Erythroblast (primary cell): ENCODE data around the gene PMM2.
"Not testable (repeated sequence)": the region's sequence is repeated elsewhere in the genome, so short reads cannot be mapped to it uniquely, and the experiment has no call there.

Experiments
- DNase-seq, 2 experiments: peaks; one replicate each; lab custom pipeline; 2025; lab: John Stamatoyannopoulos, UW
- GATA1 ChIP-seq: IDR thresholded peaks from 2 replicates; pipeline ENCODE4 v1.6.1; 2011; ENCODE audit warnings: low read depth, mild to moderate bottlenecking, control low read depth, low read length, moderate library complexity
- POLR2A ChIP-seq: IDR thresholded peaks from 2 replicates; pipeline ENCODE4 v1.6.1; 2011; ENCODE audit warnings: mild to moderate bottlenecking, low read length

Gene PMM2

DNA sequence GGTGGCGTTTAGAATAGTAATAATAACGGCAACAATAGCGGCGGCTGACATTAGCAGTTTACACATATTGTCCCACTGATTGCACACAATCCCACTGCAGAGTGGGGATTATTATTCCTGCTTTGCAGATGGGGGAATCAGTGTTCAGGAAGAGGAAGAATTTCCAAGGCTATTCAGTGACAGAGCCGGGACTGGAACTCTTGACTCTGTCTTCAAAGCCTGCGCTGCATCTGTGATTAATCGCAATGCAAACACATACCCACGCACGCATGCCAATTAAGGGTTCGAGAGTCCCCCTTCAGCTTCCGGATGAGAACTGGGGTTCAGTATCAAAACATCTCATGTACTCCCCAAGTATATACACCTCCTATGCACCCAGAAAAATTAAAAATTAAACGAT lies 29.4 kb upstream of the PMM2 start:
- no peak for DNase-seq
- TF ChIP-seq POLR2A (no peak), GATA1 (no peak)

DNA sequence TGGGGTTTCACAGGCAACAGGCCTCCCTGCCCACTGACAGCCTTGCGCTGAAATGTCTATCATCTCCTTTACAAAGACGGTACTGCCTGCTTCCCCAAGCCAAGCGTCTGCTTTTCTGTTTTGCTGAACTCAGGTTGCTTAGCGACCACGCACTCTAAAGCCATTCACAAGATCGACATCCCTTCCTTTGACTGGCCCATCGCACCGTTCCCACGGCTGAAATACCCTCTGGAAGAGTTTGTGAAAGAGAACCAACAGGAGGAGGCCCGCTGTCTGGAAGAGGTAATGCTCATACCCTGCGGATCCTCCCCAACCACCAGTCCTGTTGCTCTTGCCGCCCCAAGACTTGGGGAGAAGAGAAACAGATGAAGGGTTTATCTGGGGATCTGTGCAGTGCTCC lies 28.9 kb upstream of the PMM2 start:
- DNase-seq, result no peak
- no peak for TF ChIP-seq GATA1
- TF ChIP-seq POLR2A, result no peak

DNA sequence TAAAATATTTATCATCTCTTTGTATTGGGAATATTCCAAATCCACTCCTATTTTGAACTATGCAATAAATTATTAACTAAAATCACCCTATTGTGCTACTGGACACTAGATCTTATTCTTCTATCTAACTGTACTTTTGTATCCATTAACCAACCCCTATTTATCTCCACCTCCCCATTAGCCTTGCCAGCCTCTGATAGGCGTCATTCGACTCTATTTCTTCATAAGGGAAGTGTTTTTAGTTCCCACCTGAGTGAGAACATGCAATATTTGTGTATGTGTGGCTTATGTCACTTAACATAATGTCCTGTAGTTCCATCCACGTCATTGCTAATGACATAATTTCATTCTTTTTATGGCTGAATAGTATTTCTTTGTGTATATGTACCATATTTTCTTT lies 24.1 kb upstream of the PMM2 start:
- TF ChIP-seq POLR2A, result no peak
- DNase-seq, result no peak

DNA sequence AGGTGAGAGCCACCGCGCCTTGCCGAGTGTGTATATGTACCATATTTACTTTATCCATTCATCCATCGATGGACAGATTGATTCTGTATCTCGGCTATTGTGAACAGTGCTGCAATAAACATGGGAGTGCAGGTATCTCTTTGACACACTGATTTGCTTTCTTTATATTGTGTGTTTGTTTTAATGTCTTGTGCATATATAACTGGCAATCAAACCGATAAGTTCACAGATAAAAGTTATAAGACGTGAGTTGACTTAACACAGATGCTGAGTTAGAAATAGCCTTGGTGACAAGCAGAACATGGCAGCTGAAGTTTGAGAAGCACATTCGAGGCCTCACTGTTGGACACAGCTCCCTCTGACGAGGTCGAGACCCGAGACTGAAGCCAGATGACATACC lies 23.4 kb upstream of the PMM2 start:
- no peak for DNase-seq
- TF ChIP-seq POLR2A (no peak), GATA1 (no peak)

DNA sequence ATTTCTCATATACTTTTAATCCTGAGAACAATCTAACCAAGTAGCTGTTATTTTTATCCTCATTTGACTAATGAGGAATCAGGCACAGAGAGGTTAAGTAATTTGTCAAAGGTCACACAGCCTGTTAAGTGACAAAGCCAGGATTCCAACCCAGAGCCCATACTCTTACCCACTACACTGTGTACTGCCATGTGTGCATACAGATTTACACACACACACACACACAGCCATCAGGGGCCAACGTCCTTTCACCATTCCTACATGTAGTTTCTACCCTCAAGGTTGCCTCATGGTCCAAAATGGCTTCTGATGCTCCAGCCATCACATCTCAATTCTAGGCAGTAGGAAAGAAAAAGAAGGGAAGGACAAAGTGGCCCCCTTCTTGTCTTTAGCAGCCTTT lies 22.3 kb upstream of the PMM2 start:
- TF ChIP-seq POLR2A (no peak), GATA1 (no peak)
- no peak for DNase-seq

DNA sequence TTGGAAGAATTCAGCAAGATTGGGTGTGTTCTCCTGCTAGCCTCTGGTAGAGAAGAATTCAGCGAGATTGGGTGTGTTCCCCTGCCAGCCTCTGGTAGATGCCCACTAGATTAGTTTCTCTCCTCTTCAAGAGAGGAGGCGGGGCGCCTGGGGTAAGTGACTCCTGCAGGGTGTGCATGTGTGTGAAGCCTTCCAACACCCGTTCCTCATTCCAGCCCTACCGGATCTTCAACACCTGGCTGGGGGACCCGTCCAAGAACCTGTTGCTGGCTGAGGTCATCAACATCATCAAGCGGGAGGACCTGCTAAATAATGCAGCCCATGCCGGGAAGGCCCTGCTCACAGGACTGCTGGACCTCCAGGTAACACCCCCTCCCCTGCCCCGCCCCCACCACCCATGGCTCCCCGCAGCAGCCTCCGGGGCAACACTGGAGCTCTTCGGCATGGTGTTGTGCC lies 21.5 kb upstream of the PMM2 start:
- DNase-seq, result no peak
- TF ChIP-seq GATA1, result no peak
- TF ChIP-seq POLR2A, result no peak

DNA sequence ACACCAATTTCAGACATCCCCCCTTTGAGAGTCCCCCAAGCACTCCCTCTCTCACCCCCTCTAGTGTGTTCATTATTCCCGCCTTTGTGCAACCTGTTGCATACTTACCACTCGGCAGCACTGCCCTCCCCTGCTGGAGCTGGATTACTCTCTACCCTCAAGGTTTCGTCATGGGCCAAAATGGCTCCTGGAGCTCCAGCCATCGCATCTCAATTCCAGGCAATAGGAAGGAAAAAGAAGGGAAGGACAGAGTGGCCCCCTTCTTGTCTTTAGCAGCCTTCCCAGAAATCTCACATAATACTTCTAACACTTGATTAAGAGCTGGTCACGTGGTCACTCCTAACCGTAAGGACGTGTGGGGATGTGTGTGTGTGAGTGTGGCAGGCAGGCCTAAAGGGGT lies 20.4 kb upstream of the PMM2 start:
- TF ChIP-seq POLR2A, result no peak
- no peak for TF ChIP-seq GATA1
- no peak for DNase-seq

DNA sequence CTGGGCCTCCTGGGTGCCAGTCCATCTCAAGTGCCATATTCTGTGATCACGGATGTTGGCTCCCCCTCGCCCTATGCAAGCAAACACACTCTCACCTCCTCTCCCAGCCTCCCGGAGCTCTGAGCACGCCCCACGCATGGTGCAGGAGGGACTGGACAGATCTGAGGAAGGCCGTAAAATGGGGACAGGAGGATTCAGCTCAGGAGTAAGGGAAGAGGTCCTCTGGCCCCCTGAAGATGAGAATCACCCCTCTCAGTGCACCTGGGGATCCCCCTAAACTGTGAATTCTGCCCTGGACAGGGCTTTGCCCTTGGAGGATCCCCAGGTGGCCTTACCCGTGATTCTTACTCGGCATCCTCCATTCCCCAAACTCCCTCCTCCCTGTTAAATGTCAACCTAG lies 15.8 kb upstream of the PMM2 start:
- no peak for DNase-seq
- TF ChIP-seq GATA1 (no peak), POLR2A (no peak)

DNA sequence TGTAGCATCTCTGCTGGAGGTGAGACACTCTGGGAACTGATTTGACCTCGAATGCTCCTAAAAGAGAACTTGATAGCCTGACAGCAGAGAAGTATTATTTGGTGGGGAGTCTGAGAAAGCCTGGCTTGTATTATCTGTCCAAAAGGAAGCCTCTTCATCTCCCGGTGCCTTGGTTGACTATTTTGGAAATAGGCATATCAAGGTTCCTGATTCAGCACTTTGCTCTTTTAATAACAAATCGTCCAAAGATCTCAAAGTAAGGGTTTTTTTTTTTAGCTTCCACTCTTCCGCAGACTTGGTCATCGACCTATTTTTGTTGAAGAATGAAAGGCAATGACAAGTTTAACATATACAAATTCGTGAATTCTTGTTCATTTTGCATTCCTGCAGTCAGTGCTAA lies 15.0 kb upstream of the PMM2 start:
- DNase-seq, result no peak
- no peak for TF ChIP-seq GATA1
- TF ChIP-seq POLR2A, result no peak

DNA sequence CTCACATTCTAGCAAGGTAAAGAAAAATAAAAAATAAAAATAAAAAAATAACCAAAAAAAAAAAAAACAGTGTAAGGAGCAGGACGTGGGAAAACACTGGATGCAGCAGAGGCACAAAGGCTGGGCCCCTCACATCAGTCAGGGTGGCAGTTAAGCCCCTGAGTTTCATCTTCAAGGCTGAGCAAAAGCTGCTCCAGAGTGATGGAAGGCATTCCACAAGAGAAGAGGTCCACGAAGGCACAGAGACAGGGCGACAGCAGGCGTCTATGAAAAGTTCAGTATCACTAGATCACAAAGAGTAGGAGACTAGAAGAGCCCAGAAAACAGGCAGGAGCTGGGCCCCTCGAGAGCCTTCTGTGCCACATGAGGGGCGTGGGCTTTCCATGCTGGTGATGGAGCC lies 12.2 kb upstream of the PMM2 start:
- TF ChIP-seq GATA1, result no peak
- TF ChIP-seq POLR2A, result no peak
- no peak for DNase-seq

DNA sequence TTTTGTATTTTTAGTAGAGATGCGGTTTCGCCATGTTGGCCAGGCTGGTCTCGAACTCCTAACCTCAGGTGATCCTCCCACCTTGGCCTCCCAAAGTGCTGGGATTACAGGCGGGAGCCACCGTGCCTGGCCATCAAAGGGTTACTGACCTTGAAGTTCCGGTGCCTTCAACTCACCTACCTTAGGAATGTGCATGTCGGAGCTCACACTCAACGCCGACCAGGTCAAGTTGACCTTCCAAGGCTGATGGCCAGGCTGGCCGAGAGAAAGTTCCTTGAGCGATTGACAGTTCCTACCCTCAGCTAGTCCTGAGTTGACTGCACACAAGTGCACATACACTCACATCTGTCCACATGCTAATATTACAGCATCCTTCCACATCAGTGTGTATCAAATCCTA lies 11.3 kb upstream of the PMM2 start:
- DNase-seq, result not testable (repeated sequence)

DNA sequence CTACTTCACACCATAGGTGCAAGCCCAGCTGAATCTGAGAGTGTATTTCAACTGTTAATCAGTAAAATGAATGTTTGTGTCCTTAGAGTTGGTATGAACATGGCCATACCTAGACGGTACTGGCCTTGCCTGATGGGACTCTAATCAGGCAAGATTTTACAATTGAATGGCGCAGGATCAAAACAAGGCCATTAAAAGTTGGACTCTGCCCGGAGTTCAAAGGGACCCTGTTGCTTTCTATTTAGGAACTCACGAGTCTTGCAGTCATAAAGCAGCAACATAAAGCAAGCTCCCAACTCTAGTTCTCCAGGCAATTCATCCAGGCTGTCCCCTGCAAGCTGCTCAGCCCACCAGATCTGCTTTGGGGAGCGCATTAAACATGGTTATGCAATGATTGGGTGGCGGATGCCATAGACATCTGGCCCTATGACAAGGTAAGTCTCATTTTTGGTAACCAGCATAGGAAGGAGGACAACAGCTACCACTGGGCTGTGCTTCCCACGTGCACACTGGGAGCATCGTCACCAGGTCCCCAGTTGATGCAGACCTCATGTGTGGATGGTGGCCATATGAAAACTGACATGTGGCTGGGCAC lies 9.0 kb upstream of the PMM2 start:
- DNase-seq, result no peak
- TF ChIP-seq GATA1 (no peak), POLR2A (no peak)

DNA sequence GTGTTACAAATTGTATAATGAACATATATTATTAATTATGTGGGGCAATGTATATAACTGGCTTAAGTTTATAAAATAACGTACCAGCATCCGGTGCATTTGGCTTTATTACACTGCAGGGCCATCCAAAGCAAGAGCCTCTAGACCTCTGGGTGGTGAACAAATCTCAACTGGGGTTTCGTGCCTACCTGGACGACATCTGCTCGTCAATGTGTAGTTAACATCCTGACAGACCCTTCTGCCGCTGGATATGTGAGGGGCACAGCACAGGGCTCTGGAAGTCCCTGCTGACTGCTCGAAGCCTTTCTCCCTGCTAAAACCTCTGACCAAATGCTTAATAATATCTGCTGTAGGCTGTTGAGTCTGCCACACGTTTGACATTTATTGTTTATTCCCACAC lies 2.5 kb upstream of the PMM2 start:
- TF ChIP-seq POLR2A, result no peak
- TF ChIP-seq GATA1, result no peak
- no peak for DNase-seq

DNA sequence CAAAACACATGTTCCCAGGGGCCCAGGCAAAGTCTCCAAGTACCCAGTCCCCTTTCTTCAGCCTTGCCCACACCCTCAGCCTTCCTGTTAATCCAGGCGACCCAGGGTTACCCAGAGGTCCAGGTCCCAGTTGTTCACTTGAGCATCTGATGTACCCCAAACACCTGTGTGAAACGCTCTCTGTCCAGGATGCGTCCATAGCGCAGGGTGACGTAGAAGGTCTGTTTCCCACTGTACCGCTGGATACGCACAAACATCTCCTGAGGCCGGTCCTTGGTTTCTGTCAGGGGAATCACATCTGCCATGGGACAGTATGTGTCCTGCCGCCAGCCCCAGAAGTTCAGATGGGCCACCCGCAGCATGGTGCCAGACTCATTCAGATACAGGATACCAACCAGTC lies 1.8 kb upstream of the PMM2 start:
- no peak for DNase-seq
- TF ChIP-seq GATA1, result no peak
- no peak for TF ChIP-seq POLR2A

DNA sequence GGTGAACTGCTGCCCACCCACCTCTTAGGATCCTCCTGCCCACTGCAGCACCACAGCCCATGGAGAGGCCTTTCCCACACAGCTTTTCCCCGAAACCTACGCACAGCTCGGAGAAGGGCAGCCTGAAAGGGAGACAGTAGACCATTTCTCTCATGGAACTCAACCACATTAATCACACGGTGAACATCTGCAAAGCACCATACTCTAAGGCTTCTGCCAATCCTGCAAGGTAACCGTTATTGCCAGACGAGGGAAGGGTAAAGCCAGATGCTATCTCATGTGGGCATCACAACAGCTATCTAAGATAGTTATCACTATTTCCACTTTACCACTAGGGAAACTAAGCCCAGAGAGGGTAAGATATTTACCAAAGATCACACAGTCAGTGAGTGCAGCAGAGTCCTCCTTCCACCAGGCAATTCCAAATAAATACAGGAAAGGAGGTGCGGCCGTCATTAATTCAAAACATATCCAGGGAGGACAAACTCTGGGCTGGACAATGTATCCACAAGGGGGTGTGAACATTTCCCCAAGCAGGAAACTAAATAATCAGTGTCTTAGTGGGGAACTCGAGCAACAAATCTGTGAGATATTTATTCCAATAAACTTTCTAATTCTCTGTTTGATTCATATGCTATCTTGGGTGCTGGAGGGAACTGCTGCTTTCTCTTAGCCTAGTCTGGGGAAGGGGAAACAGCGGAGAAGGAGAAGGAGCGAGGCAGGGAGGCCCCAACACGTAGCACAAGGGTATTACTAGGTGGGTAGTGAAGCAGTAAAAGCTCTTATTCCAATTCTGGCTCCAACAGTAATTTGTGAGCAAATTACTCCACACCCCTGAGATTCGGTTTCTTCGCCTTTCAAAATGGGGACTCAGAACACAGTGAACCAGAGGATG lies 923 bp upstream of the PMM2 start:
- DNase-seq, result no peak
- TF ChIP-seq POLR2A (no peak), GATA1 (no peak)
